Gastrocnemius medialis (tissue), 4 donors: ENCODE measurements around the gene SLC1A2. TPM values are rescaled to one million over a fixed set of nuclear protein-coding genes. Genes with fewer than 3 reads are reported as not detected.

Experiments
- ATAC-seq, 2 donors: fragments of 150-250 bp; one replicate each; pipeline ENCODE4 v1.9.1; 2016
- DNase-seq, 2 donors: peaks; one replicate each; pipeline ENCODE4 v3.0.0-alpha.2; 2019
- H3K27ac ChIP-seq, 4 donors: fragments of 200-600 bp; sonication (generic); 1 replicate in 1 of 4; 2 replicates in 3 of 4; pipeline ENCODE4 v1.5.1; 2016 to 2018; ENCODE audit warnings: mild to moderate bottlenecking in 2 of 4, moderate library complexity in 1 of 4
- H3K27me3 ChIP-seq, 3 donors: fragments of 200-600 bp; sonication (generic) in 2 of 3; 1 replicate in 1 of 3; 2 replicates in 2 of 3; pipeline versions ENCODE4 v1.5.1 to v1.6.0; 2016 to 2019; ENCODE audit warnings: mild to moderate bottlenecking in 1 of 3, moderate library complexity in 1 of 3
- H3K36me3 ChIP-seq, 2 donors: fragments of 200-600 bp; sonication (generic) in 1 of 2; one replicate each; pipeline ENCODE4 v1.5.1; 2017 to 2018
- H3K4me1 ChIP-seq, 2 donors: fragments of 200-600 bp; sonication (generic) in 1 of 2; one replicate each; pipeline ENCODE4 v1.5.1; 2016 to 2017; ENCODE audit warnings: mild to moderate bottlenecking in 2 of 2
- H3K4me3 ChIP-seq, 4 donors: fragments of 200-600 bp; sonication (generic) in 3 of 4; 1 replicate in 1 of 4; 2 replicates in 3 of 4; pipeline ENCODE4 v1.5.1; 2016 to 2019; ENCODE audit warnings: mild to moderate bottlenecking in 2 of 4
- H3K9me3 ChIP-seq, 3 donors: fragments of 200-600 bp; sonication (generic) in 2 of 3; 1 replicate in 1 of 3; 2 replicates in 2 of 3; pipeline ENCODE4 v1.5.1; 2016 to 2019
- CTCF ChIP-seq, 5 experiments: fragments of 450-650 bp in 3 of 5; fragments of 200-600 bp in 2 of 5; sonication (generic) in 2 of 5; IDR thresholded peaks in 4 of 5; conservative IDR thresholded peaks in 1 of 5; 1 replicate in 4 of 5; 2 replicates in 1 of 5; pipeline ENCODE4 v1.5.1; 2016 to 2019; ENCODE audit warnings: antibody characterized with exemption in 5 of 5, mild to moderate bottlenecking in 3 of 5, moderate library complexity in 3 of 5
- POLR2A ChIP-seq, 2 donors: fragments of 450-650 bp; IDR thresholded peaks; one replicate each; pipeline ENCODE4 v1.6.1; 2017; ENCODE audit warnings: antibody characterized with exemption in 2 of 2, mild to moderate bottlenecking in 2 of 2, moderate library complexity in 2 of 2
- in situ Hi-C, 4 donors: fragments of 200-750 bp; cut with MboI; loops; one replicate each; pipeline versions ENCODE4 v1.15.0 to v1.8.0; 2017; ENCODE audit warnings: low sequenced_read_pairs in 4 of 4
- intact Hi-C: fragments of 100-400 bp; cut with DNase I; formaldehyde crosslinking; loops from one replicate; pipeline ENCODE4 v1.15.1; 2023; ENCODE audit warnings: low total_unique reads
- total RNA-seq, 4 donors: library from RNA; depleted of rRNA; stranded (reverse); fragments of >200 nt; gene quantifications; one replicate each; pipeline versions ENCODE4 v1.1.0 to v1.2.3, GENCODE V29; 2016

Gene SLC1A2
- total RNA-seq, 4 donors from 2014 or later, result 0.15 to 1.1 (median 0.52) TPM

- TF ChIP-seq POLR2A (IDR thresholded peaks at IDR 0.05), result no peak
- no peak for TF ChIP-seq CTCF (IDR thresholded peaks at IDR 0.05 in 4 of 5, conservative IDR thresholded peaks at IDR 0.05 in 1 of 5)
- H3K27ac ChIP-seq, result no peak overlapping the region
- intact Hi-C loops, result no loop called here
These were observed 80.4 kb downstream of the SLC1A2 start for GRCh38 chr11:35338921-35339320.

GRCh38 chr11:35337914-35338305, 81.4 kb downstream of the SLC1A2 start:
- no peak for ATAC-seq
- Histone ChIP-seq H3K4me3 (no peak overlapping the region), H3K9me3 (no peaks in the 10 kb centered on the region), H3K36me3 (no peaks in the 10 kb centered on the region), H3K27me3 (no peaks in the 10 kb centered on the region), H3K27ac (peak overlapping the region in 1 of 4 donors; percentile 59), H3K4me1 (peaks cover 0 to 13% of the 10 kb centered on the region in 2 donors)
- TF ChIP-seq POLR2A (IDR thresholded peaks at IDR 0.05) (no peak), CTCF (IDR thresholded peaks at IDR 0.05 in 4 of 5, conservative IDR thresholded peaks at IDR 0.05 in 1 of 5) (no peak)
- no peak for DNase-seq
- intact Hi-C loops, result no loop called here
- in situ Hi-C loops, result no loop called here

More at GRCh38 chr11:35338921-35339320, 80.4 kb downstream of the SLC1A2 start:
- H3K27me3 ChIP-seq, result no peaks in the 10 kb centered on the region
- no peaks in the 10 kb centered on the region for H3K9me3 ChIP-seq
- ATAC-seq, result no peak
- peaks cover 0 to 13% of the 10 kb centered on the region in 2 donors for H3K4me1 ChIP-seq
- in situ Hi-C loops, result no loop called here
- H3K4me3 ChIP-seq, result no peak overlapping the region
- no peaks in the 10 kb centered on the region for H3K36me3 ChIP-seq
- no peak for DNase-seq

- no peak for DNase-seq
- Histone ChIP-seq H3K36me3 (no peaks in the 10 kb centered on the region), H3K27ac (peak overlapping the region in 3 of 4 donors; percentile 31 to 68 (median 59)), H3K4me3 (no peak overlapping the region), H3K4me1 (peaks cover 0 to 13% of the 10 kb centered on the region in 2 donors), H3K27me3 (no peaks in the 10 kb centered on the region), H3K9me3 (no peaks in the 10 kb centered on the region)
- TF ChIP-seq CTCF (IDR thresholded peaks at IDR 0.05 in 4 of 5, conservative IDR thresholded peaks at IDR 0.05 in 1 of 5) (no peak), POLR2A (IDR thresholded peaks at IDR 0.05) (no peak)
- in situ Hi-C loops, result no loop called here
- intact Hi-C loops, result no loop called here
- peak; percentile 91 to 92 for ATAC-seq
These were observed 82.0 kb downstream of the SLC1A2 start for GRCh38 chr11:35337136-35337913.

GRCh38 chr11:35336726-35337125, 82.6 kb downstream of the SLC1A2 start:
- TF ChIP-seq POLR2A (IDR thresholded peaks at IDR 0.05) (no peak), CTCF (IDR thresholded peaks at IDR 0.05 in 4 of 5, conservative IDR thresholded peaks at IDR 0.05 in 1 of 5) (no peak)
- DNase-seq (no peak), ATAC-seq (no peak)
- H3K27ac ChIP-seq, result peak overlapping the region in 3 of 4 donors; percentile 31 to 68 (median 59)
- H3K4me1 ChIP-seq, result peaks cover 0 to 13% of the 10 kb centered on the region in 2 donors
- in situ Hi-C loops (no loop called here), intact Hi-C loops (no loop called here)
- H3K27me3 ChIP-seq, result no peaks in the 10 kb centered on the region
- no peaks in the 10 kb centered on the region for H3K9me3 ChIP-seq
- no peak overlapping the region for H3K4me3 ChIP-seq
- no peaks in the 10 kb centered on the region for H3K36me3 ChIP-seq
